Erythroblast (primary cell): ENCODE measurements around the gene CPSF7.

Experiments
- GATA1 ChIP-seq: IDR thresholded peaks from 2 replicates; pipeline ENCODE4 v1.6.1; 2011; ENCODE audit warnings: low read depth, mild to moderate bottlenecking, control low read depth, low read length, moderate library complexity
- POLR2A ChIP-seq: IDR thresholded peaks from 2 replicates; pipeline ENCODE4 v1.6.1; 2011; ENCODE audit warnings: mild to moderate bottlenecking, low read length

DNA sequence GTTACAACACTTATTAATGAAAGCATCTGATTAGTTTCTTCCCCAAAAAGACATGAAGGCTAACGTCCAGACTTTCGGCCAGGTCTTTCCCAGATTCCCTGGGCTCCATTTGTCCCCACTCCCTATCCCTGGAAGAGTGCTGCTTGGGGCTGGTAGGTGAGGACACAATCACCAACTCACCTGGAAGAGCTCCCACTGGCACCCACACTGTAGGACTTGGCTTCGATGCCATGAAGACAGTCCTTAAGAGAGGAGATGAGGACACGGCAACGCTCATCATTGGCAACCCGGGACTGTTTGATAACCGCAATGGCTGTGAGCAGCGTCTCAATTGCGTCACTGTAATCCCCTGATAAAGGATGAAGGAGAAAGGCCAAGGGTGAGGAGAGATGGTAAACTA, 18.2 kb downstream of the CPSF7 start:
- TF ChIP-seq POLR2A, result no peak
- no peak for TF ChIP-seq GATA1
